Measurements from ENCODE around the gene NR3C2.

NR3C2 gene

GRCh38 chr4:148344352-148344751, 97.9 kb downstream of the NR3C2 start:
- H3K27me3 ChIP-seq (ENCODE audit: insufficient read depth, poor library complexity, severe bottlenecking) = no peaks in the 10 kb centered on the region
- TF ChIP-seq CTCF (IDR thresholded peaks at IDR 0.05; ENCODE audit: poor library complexity, severe bottlenecking) = no peak
- no peak overlapping the region for H3K27ac ChIP-seq (ENCODE audit: poor library complexity, severe bottlenecking)
- H3K4me1 ChIP-seq (ENCODE audit: insufficient read depth, poor library complexity, severe bottlenecking) = no peaks in the 10 kb centered on the region
- H3K9me3 ChIP-seq (ENCODE audit: severe bottlenecking) = no peaks in the 10 kb centered on the region
- ATAC-seq (ENCODE audit: low read depth) (no peak), DNase-seq (ENCODE audit: low spot score) (no peak)
- H3K36me3 ChIP-seq (ENCODE audit: low read depth) = no peaks in the 10 kb centered on the region
- H3K4me3 ChIP-seq (ENCODE audit: severe bottlenecking) = no peak overlapping the region

- no peak for ATAC-seq (ENCODE audit: low read depth)
- no peak overlapping the region for H3K4me3 ChIP-seq (ENCODE audit: severe bottlenecking)
- no peak overlapping the region for H3K27ac ChIP-seq (ENCODE audit: poor library complexity, severe bottlenecking)
- no peaks in the 10 kb centered on the region for H3K36me3 ChIP-seq (ENCODE audit: low read depth)
- H3K27me3 ChIP-seq (ENCODE audit: insufficient read depth, poor library complexity, severe bottlenecking) = no peaks in the 10 kb centered on the region
- no peaks in the 10 kb centered on the region for H3K9me3 ChIP-seq (ENCODE audit: severe bottlenecking)
- DNase-seq (ENCODE audit: low spot score) = no peak
- TF ChIP-seq CTCF (IDR thresholded peaks at IDR 0.05; ENCODE audit: poor library complexity, severe bottlenecking) = no peak
- no peaks in the 10 kb centered on the region for H3K4me1 ChIP-seq (ENCODE audit: insufficient read depth, poor library complexity, severe bottlenecking)
Measured at GRCh38 chr4:148341980-148342800, 100.0 kb downstream of the NR3C2 start.

GRCh38 chr4:148335133-148335532, 107.1 kb downstream of the NR3C2 start:
- no peaks in the 10 kb centered on the region for H3K9me3 ChIP-seq (ENCODE audit: severe bottlenecking)
- TF ChIP-seq CTCF (IDR thresholded peaks at IDR 0.05; ENCODE audit: poor library complexity, severe bottlenecking) = no peak
- H3K4me3 ChIP-seq (ENCODE audit: severe bottlenecking) = no peak overlapping the region
- ATAC-seq (ENCODE audit: low read depth) = no peak
- no peaks in the 10 kb centered on the region for H3K27me3 ChIP-seq (ENCODE audit: insufficient read depth, poor library complexity, severe bottlenecking)
- H3K27ac ChIP-seq (ENCODE audit: poor library complexity, severe bottlenecking) = no peak overlapping the region
- no peaks in the 10 kb centered on the region for H3K4me1 ChIP-seq (ENCODE audit: insufficient read depth, poor library complexity, severe bottlenecking)
- H3K36me3 ChIP-seq (ENCODE audit: low read depth) = no peaks in the 10 kb centered on the region
- DNase-seq (ENCODE audit: low spot score) = no peak

- H3K27me3 ChIP-seq (ENCODE audit: insufficient read depth, poor library complexity, severe bottlenecking) = no peaks in the 10 kb centered on the region
- ATAC-seq (ENCODE audit: low read depth) (no peak), DNase-seq (ENCODE audit: low spot score) (no peak)
- no peak overlapping the region for H3K4me3 ChIP-seq (ENCODE audit: severe bottlenecking)
- H3K36me3 ChIP-seq (ENCODE audit: low read depth) = no peaks in the 10 kb centered on the region
- no peak for TF ChIP-seq CTCF (IDR thresholded peaks at IDR 0.05; ENCODE audit: poor library complexity, severe bottlenecking)
- no peaks in the 10 kb centered on the region for H3K9me3 ChIP-seq (ENCODE audit: severe bottlenecking)
- no peaks in the 10 kb centered on the region for H3K4me1 ChIP-seq (ENCODE audit: insufficient read depth, poor library complexity, severe bottlenecking)
- H3K27ac ChIP-seq (ENCODE audit: poor library complexity, severe bottlenecking) = no peak overlapping the region
Measured at GRCh38 chr4:148333265-148333664, 108.9 kb downstream of the NR3C2 start.

- no peak for TF ChIP-seq CTCF (IDR thresholded peaks at IDR 0.05; ENCODE audit: poor library complexity, severe bottlenecking)
- DNase-seq (ENCODE audit: low spot score) = no peak
- Histone ChIP-seq H3K4me3 (ENCODE audit: severe bottlenecking) (no peak overlapping the region), H3K27ac (ENCODE audit: poor library complexity, severe bottlenecking) (no peak overlapping the region), H3K4me1 (ENCODE audit: insufficient read depth, poor library complexity, severe bottlenecking) (no peaks in the 10 kb centered on the region), H3K27me3 (ENCODE audit: insufficient read depth, poor library complexity, severe bottlenecking) (no peaks in the 10 kb centered on the region), H3K9me3 (ENCODE audit: severe bottlenecking) (no peaks in the 10 kb centered on the region), H3K36me3 (ENCODE audit: low read depth) (no peaks in the 10 kb centered on the region)
- no peak for ATAC-seq (ENCODE audit: low read depth)
Measured at GRCh38 chr4:148332486-148332885, 109.7 kb downstream of the NR3C2 start.
